Cardiac fibroblast (primary cell): ENCODE data around the gene PRPF40A.
"Not testable (repeated sequence)": the region's sequence is repeated elsewhere in the genome, so short reads cannot be mapped to it uniquely, and the experiment has no call there.

Source experiments
- DNase-seq, 2 donors: peaks; one replicate each; pipeline versions ENCODE4 v3.0.0 to v3.0.0-alpha.2; 2010; ENCODE audit warnings: low read depth in 2 of 2
- H3K4me3 ChIP-seq, 2 donors: replicated peaks in 1 of 2; 1 replicate in 1 of 2; 2 replicates in 1 of 2; pipeline ENCODE4 v1.5.1; 2011; ENCODE audit warnings: low read depth in 2 of 2, low read length in 2 of 2, mild to moderate bottlenecking in 2 of 2, moderate library complexity in 1 of 2
- CTCF ChIP-seq: IDR thresholded peaks from one replicate; pipeline ENCODE4 v1.5.1; 2011; ENCODE audit warnings: low read depth, mild to moderate bottlenecking, low read length, inconsistent platforms

Gene PRPF40A

GRCh38 chr2:152755029-152755428 lies 37.8 kb upstream of the PRPF40A start:
- peak; percentile 52 for TF ChIP-seq CTCF
- peak; percentile 42 for DNase-seq
- H3K4me3 ChIP-seq = no peak overlapping the region

GRCh38 chr2:152747751-152748150 lies 30.5 kb upstream of the PRPF40A start:
- peak in 1 of 2 donors; percentile 33 for DNase-seq
- not testable (repeated sequence) for H3K4me3 ChIP-seq

- H3K4me3 ChIP-seq = no peak overlapping the region
- peak; percentile 15 to 21 for DNase-seq
- peak; percentile 58 for TF ChIP-seq CTCF
These were observed 25.7 kb upstream of the PRPF40A start for GRCh38 chr2:152743002-152743401.

GRCh38 chr2:152740743-152741328 lies 23.6 kb upstream of the PRPF40A start:
- H3K4me3 ChIP-seq = no peak overlapping the region
- peak; percentile 82 to 84 for DNase-seq
- TF ChIP-seq CTCF = peak; percentile 77

- H3K4me3 ChIP-seq, DNase-seq: not testable (repeated sequence)
These were observed 22.4 kb upstream of the PRPF40A start for GRCh38 chr2:152739705-152740104.

- DNase-seq = no peak
- TF ChIP-seq CTCF = no peak
- no peak overlapping the region for H3K4me3 ChIP-seq
These were observed 21.2 kb upstream of the PRPF40A start for GRCh38 chr2:152738438-152738837.

- not testable (repeated sequence) for H3K4me3 ChIP-seq, DNase-seq
These were observed 20.2 kb upstream of the PRPF40A start for GRCh38 chr2:152737509-152737908.

GRCh38 chr2:152730591-152731333 lies 13.5 kb upstream of the PRPF40A start:
- DNase-seq = peak; percentile 23 to 35
- TF ChIP-seq CTCF = no peak
- H3K4me3 ChIP-seq = no peak overlapping the region
